ENCODE measurements around the gene ATP6AP2.

- TF ChIP-seq, protein P1, sequence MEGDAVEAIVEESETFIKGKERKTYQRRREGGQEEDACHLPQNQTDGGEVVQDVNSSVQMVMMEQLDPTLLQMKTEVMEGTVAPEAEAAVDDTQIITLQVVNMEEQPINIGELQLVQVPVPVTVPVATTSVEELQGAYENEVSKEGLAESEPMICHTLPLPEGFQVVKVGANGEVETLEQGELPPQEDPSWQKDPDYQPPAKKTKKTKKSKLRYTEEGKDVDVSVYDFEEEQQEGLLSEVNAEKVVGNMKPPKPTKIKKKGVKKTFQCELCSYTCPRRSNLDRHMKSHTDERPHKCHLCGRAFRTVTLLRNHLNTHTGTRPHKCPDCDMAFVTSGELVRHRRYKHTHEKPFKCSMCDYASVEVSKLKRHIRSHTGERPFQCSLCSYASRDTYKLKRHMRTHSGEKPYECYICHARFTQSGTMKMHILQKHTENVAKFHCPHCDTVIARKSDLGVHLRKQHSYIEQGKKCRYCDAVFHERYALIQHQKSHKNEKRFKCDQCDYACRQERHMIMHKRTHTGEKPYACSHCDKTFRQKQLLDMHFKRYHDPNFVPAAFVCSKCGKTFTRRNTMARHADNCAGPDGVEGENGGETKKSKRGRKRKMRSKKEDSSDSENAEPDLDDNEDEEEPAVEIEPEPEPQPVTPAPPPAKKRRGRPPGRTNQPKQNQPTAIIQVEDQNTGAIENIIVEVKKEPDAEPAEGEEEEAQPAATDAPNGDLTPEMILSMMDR (IDR thresholded peaks at IDR 0.05), result no peak
- TF ChIP-seq ZSCAN18 (CRISPR knock-in tag; IDR thresholded peaks at IDR 0.05) (no peak), GTF2I (CRISPR knock-in tag; conservative IDR thresholded peaks at IDR 0.05) (no peak), E2F5 (CRISPR knock-in tag; IDR thresholded peaks at IDR 0.05) (no peak), ZNF423 (CRISPR knock-in tag; IDR thresholded peaks at IDR 0.05) (no peak), ZBTB21 (CRISPR knock-in tag; IDR thresholded peaks at IDR 0.05; ENCODE audit: borderline replicate concordance) (no peak), SMAD4 (CRISPR knock-in tag; IDR thresholded peaks at IDR 0.05) (no peak), MYBL2 (CRISPR knock-in tag; IDR thresholded peaks at IDR 0.05) (no peak), IRF2 (CRISPR knock-in tag; IDR thresholded peaks at IDR 0.05; ENCODE audit: borderline replicate concordance, low read depth) (no peak), USF2 (CRISPR knock-in tag; IDR thresholded peaks at IDR 0.05) (no peak), SP1 (CRISPR knock-in tag; conservative IDR thresholded peaks at IDR 0.05) (no peak)
- TF ChIP-seq, protein P2, sequence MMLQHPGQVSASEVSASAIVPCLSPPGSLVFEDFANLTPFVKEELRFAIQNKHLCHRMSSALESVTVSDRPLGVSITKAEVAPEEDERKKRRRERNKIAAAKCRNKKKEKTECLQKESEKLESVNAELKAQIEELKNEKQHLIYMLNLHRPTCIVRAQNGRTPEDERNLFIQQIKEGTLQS (CRISPR knock-in tag; conservative IDR thresholded peaks at IDR 0.05), result no peak
- TF ChIP-seq, protein P3, sequence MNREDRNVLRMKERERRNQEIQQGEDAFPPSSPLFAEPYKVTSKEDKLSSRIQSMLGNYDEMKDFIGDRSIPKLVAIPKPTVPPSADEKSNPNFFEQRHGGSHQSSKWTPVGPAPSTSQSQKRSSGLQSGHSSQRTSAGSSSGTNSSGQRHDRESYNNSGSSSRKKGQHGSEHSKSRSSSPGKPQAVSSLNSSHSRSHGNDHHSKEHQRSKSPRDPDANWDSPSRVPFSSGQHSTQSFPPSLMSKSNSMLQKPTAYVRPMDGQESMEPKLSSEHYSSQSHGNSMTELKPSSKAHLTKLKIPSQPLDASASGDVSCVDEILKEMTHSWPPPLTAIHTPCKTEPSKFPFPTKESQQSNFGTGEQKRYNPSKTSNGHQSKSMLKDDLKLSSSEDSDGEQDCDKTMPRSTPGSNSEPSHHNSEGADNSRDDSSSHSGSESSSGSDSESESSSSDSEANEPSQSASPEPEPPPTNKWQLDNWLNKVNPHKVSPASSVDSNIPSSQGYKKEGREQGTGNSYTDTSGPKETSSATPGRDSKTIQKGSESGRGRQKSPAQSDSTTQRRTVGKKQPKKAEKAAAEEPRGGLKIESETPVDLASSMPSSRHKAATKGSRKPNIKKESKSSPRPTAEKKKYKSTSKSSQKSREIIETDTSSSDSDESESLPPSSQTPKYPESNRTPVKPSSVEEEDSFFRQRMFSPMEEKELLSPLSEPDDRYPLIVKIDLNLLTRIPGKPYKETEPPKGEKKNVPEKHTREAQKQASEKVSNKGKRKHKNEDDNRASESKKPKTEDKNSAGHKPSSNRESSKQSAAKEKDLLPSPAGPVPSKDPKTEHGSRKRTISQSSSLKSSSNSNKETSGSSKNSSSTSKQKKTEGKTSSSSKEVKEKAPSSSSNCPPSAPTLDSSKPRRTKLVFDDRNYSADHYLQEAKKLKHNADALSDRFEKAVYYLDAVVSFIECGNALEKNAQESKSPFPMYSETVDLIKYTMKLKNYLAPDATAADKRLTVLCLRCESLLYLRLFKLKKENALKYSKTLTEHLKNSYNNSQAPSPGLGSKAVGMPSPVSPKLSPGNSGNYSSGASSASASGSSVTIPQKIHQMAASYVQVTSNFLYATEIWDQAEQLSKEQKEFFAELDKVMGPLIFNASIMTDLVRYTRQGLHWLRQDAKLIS (CRISPR knock-in tag; IDR thresholded peaks at IDR 0.05; ENCODE audit: borderline replicate concordance), result no peak
Observed at GRCh38 chrX:40531056-40531826, 49.5 kb upstream of the ATP6AP2 start.
